ENCODE measurements around the gene ZGRF1.

Gene ZGRF1

GRCh38 chr4:112517067-112517634, 119.6 kb downstream of the ZGRF1 start:
- CTCF ChIA-PET = interaction anchor here (0.6 to 1.2 kb wide), 4 partner anchors 16 to 872 kb away, joined by 4 to 5 read pairs (median 4); no protein-coding TSS in a partner anchor
- POLR2A ChIA-PET = no interaction called here

GRCh38 chr4:112516471-112517066, 120.1 kb downstream of the ZGRF1 start:
- no peaks in the 10 kb centered on the region for H3K36me3 ChIP-seq (ENCODE audit: control insufficient read depth in 2 of 2, insufficient read depth in 1 of 2, low read length in 2 of 2)
- POLR2A ChIA-PET = interaction anchor here (0.6 to 0.7 kb wide), 2 partner anchors 22 to 107 kb away, joined by 4 to 14 read pairs; no protein-coding TSS in a partner anchor
- no peaks in the 10 kb centered on the region for H3K9me3 ChIP-seq (ENCODE audit: control insufficient read depth, insufficient read depth, low read depth, low read length)
- H3K27ac ChIP-seq (ENCODE audit: extremely low read depth, low read depth, low read length) = no peak overlapping the region
- CTCF ChIA-PET = interaction anchor here (0.6 to 1.2 kb wide), 5 partner anchors 68 to 871 kb away, joined by 3 to 5 read pairs (median 4); no protein-coding TSS in a partner anchor
- H3K4me3 ChIP-seq (ENCODE audit: low read depth, low read length) = peak overlapping the region; percentile 49
- H3K4me1 ChIP-seq (ENCODE audit: control insufficient read depth, insufficient read depth, low read length) = no peaks in the 10 kb centered on the region
- TF ChIP-seq OSR2 (tag by site-specific recombination; IDR thresholded peaks at IDR 0.05) (peak; percentile 81), SP2 (tag by site-specific recombination; IDR thresholded peaks at IDR 0.05) (peak; percentile 57), ZNF843 (tag by site-specific recombination; IDR thresholded peaks at IDR 0.05) (peak; percentile 36; the same call in 1 of the 2 replicates), FEZF1 (tag by site-specific recombination; IDR thresholded peaks at IDR 0.05) (peak; percentile 43), ZNF513 (tag by site-specific recombination; IDR thresholded peaks at IDR 0.05) (0 out of 2 replicates have a peak, but pooled peaks have one; percentile 10), GLIS1 (tag by site-specific recombination; IDR thresholded peaks at IDR 0.05) (peak; percentile 97), SP7 (tag by site-specific recombination; IDR thresholded peaks at IDR 0.05) (peak; percentile 54; the same call in 1 of the 2 replicates), RBAK (tag by site-specific recombination; IDR thresholded peaks at IDR 0.05) (no peak), YY1 (tag by site-specific recombination; IDR thresholded peaks at IDR 0.05) (0 out of 2 replicates have a peak, but pooled peaks have one; percentile 19), PATZ1 (tag by site-specific recombination; IDR thresholded peaks at IDR 0.05) (peak; percentile 48; the same call in 1 of the 2 replicates), ZBTB20 (tag by site-specific recombination; IDR thresholded peaks at IDR 0.05) (no peak), ZNF692 (tag by site-specific recombination; IDR thresholded peaks at IDR 0.05) (0 out of 2 replicates have a peak, but pooled peaks have one; percentile 15), ZNF354C (tag by site-specific recombination; IDR thresholded peaks at IDR 0.05; ENCODE audit: borderline replicate concordance, low read depth) (no peak), BCL11A (tag by site-specific recombination; IDR thresholded peaks at IDR 0.05; ENCODE audit: low read depth) (no peak), ZNF488 (tag by site-specific recombination; IDR thresholded peaks at IDR 0.05) (peak; percentile 92), ZBTB48 (tag by site-specific recombination; IDR thresholded peaks at IDR 0.05) (peak; percentile 80), PRDM4 (tag by site-specific recombination; IDR thresholded peaks at IDR 0.05) (peak; percentile 72)

More at GRCh38 chr4:112517067-112517634, 119.6 kb downstream of the ZGRF1 start:
- no peak overlapping the region for H3K27ac ChIP-seq (ENCODE audit: extremely low read depth, low read depth, low read length)
- H3K4me3 ChIP-seq (ENCODE audit: low read depth, low read length) = peak overlapping the region; percentile 49; the same call in 1 of the 2 replicates
- TF ChIP-seq BCL11B (tag by site-specific recombination; IDR thresholded peaks at IDR 0.05; ENCODE audit: low read depth) (no peak), ZBTB44 (tag by site-specific recombination; IDR thresholded peaks at IDR 0.05) (0 out of 2 replicates have a peak, but pooled peaks have one; percentile 22)
- H3K4me1 ChIP-seq (ENCODE audit: control insufficient read depth, insufficient read depth, low read length) = no peaks in the 10 kb centered on the region
- H3K36me3 ChIP-seq (ENCODE audit: control insufficient read depth in 2 of 2, insufficient read depth in 1 of 2, low read length in 2 of 2) = no peaks in the 10 kb centered on the region
- no peaks in the 10 kb centered on the region for H3K9me3 ChIP-seq (ENCODE audit: control insufficient read depth, insufficient read depth, low read depth, low read length)

Measured in HEK293 (cell line).